Measurements from ENCODE around the gene CRACDL.

GRCh38 chr2:98751748-98752147 lies 184.3 kb downstream of the CRACDL start:
- no peak for TF ChIP-seq POLR2AphosphoS5 (IDR thresholded peaks at IDR 0.05; ENCODE audit: low read depth, low read length)
- no peak for TF ChIP-seq POLR2A (IDR thresholded peaks at IDR 0.05; ENCODE audit: low read depth, low read length)

Data from GM12892 (cell line).